ENCODE measurements around the gene SPP1. TPM values are rescaled to one million over a fixed set of nuclear protein-coding genes. Genes with fewer than 3 reads are reported as not detected.

SPP1 gene
- total and polyA plus RNA-seq, 7 donors: 0.69 to 58.7 (median 5.5) TPM

DNA sequence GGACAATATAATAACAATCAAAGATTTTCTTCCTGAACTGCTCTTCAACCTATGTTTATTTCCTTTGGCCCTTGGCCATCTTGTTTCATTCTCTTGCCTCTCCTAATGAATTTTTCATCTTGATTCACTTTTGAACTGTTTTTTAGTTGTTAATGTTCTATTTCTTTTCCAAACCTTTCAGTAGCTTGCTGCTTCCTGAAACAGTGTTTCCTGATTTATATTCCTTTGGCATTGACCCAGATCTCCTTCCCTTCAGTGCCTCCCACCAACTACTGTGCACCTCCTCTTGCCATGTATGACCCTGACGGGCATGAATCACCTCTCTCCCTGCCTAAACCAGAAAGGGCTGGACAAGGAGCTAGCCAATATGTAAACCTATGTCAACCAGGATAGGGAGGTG is 25.6 kb upstream of the SPP1 start:
- H3K27me3 ChIP-seq (ENCODE audit: insufficient read depth in 3 of 3, low read length in 2 of 3): no peaks in the 10 kb centered on the region
- DNase-seq (no peak), ATAC-seq (no peak)
- H3K36me3 ChIP-seq (ENCODE audit: insufficient read depth in 1 of 2, low read depth in 1 of 2): no peaks in the 10 kb centered on the region
- H3K4me3 ChIP-seq: no peak overlapping the region
- no peaks in the 10 kb centered on the region for H3K9me3 ChIP-seq
- H3K4me1 ChIP-seq: no peaks in the 10 kb centered on the region
- WGBS, 3 donors: 26 to 46% (median 27%) methylated on average over 1 of the region's 1 CpG
- TF ChIP-seq, protein P1, sequence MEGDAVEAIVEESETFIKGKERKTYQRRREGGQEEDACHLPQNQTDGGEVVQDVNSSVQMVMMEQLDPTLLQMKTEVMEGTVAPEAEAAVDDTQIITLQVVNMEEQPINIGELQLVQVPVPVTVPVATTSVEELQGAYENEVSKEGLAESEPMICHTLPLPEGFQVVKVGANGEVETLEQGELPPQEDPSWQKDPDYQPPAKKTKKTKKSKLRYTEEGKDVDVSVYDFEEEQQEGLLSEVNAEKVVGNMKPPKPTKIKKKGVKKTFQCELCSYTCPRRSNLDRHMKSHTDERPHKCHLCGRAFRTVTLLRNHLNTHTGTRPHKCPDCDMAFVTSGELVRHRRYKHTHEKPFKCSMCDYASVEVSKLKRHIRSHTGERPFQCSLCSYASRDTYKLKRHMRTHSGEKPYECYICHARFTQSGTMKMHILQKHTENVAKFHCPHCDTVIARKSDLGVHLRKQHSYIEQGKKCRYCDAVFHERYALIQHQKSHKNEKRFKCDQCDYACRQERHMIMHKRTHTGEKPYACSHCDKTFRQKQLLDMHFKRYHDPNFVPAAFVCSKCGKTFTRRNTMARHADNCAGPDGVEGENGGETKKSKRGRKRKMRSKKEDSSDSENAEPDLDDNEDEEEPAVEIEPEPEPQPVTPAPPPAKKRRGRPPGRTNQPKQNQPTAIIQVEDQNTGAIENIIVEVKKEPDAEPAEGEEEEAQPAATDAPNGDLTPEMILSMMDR (IDR thresholded peaks at IDR 0.05): no peak
- no peak overlapping the region for H3K27ac ChIP-seq
- intact Hi-C loops (cut with DNase I): no loop called here

DNA sequence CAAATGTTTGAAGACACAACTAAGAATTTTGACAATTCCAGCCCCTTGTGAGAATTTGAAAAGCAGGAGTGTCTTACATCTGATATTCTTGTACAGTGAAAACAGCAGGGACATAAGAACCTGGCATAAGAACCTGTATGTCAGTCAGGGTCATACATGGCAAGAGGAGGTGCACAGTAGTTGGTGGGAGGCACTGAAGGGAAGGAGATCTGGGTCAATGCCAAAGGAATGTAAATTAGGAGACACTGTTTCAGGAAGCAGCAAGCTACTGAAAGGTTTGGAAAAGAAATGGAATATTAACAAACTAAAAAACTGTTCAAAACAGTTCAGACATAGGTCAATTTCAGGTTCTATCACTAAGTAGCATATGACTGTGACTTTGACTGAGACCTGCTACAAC is 25.0 kb upstream of the SPP1 start:
- no peak for ATAC-seq
- Histone ChIP-seq H3K4me1 (no peaks in the 10 kb centered on the region), H3K36me3 (ENCODE audit: insufficient read depth in 1 of 2, low read depth in 1 of 2) (no peaks in the 10 kb centered on the region), H3K27ac (no peak overlapping the region), H3K4me3 (no peak overlapping the region), H3K27me3 (ENCODE audit: insufficient read depth in 3 of 3, low read length in 2 of 3) (no peaks in the 10 kb centered on the region), H3K9me3 (no peaks in the 10 kb centered on the region)
- no peak for DNase-seq
- intact Hi-C loops (cut with DNase I): no loop called here
- TF ChIP-seq, protein P1 (IDR thresholded peaks at IDR 0.05): no peak

DNA sequence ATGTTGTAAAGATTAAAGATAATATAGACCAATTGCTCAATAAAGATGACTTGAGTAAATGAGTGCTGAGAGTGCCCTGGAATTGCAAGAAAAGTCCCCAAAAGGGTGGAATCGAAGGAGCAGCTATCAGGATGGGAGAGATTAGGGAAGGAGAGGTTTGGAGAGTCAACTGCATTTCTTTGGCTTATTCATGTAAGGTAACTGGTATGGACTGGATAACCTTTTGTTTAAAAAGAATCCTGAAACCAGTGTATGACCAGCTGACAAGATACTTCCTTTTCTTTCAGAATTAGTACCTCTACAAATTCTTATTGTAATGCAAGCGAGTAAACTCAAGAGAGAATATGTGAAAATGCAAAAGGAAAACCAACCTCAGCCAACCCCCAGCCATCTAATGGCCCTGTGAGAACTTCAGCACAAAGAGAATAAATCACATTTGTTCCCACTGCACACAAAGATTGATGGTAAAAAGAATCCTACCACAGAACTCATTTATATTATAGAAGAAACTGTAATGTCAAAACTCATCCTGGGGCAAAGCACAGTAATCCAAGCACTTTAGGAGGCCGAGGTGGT is 24.5 kb upstream of the SPP1 start:
- intact Hi-C loops (cut with DNase I): no loop called here

DNA sequence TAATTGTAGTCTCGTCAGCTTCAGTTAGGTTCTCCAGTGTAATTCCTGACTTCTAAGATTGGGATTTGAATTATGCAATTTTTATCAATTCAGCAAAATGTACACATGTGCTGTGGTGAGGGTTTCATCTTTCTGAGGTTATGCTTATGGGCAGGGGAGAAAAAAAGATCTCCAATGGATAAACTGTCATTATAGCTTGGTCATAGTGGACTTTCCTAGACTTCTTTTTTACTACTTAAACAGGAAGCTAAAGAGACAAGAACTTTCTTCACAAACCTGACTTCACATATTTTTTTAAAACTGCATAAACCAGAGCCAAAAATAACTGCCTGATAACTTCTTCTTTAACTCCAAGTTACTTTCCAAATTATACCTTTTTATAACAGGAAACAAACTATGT is 21.7 kb upstream of the SPP1 start:
- TF ChIP-seq, protein P1 (IDR thresholded peaks at IDR 0.05): no peak

More for the DNA sequence above, 24.5 kb upstream of the SPP1 start:
- Histone ChIP-seq H3K9me3 (no peaks in the 10 kb centered on the region), H3K27ac (no peak overlapping the region), H3K4me3 (no peak overlapping the region), H3K4me1 (no peaks in the 10 kb centered on the region), H3K36me3 (ENCODE audit: insufficient read depth in 1 of 2, low read depth in 1 of 2) (no peaks in the 10 kb centered on the region), H3K27me3 (ENCODE audit: insufficient read depth in 3 of 3, low read length in 2 of 3) (no peaks in the 10 kb centered on the region)
- no peak for DNase-seq
- WGBS, 3 donors: 81 to 85% (median 85%) methylated on average over 3 of the region's 3 CpGs
- ATAC-seq: no peak
- TF ChIP-seq, protein P1 (IDR thresholded peaks at IDR 0.05): no peak

DNA sequence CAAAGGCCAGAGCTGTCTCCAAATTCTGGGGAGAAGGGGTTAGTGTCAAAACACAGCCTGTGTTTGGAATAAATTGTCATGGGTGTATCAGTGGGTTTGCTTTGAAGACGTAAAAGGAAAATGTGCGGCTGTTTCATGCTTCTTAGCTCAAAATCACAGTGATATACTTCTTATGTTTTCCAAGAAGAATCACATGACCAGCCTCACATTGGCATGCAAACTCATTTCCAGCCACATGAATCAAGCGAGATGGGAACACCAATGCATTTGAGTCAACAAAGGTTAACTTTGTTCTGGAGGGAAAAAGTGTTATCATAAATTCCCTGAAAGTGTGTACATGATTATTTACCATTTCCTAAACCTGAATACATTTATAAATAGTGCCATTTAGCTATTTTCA is 19.0 kb upstream of the SPP1 start:
- no peak overlapping the region for H3K4me3 ChIP-seq
- ATAC-seq (no peak), DNase-seq (no peak)
- TF ChIP-seq, protein P1 (IDR thresholded peaks at IDR 0.05): no peak
- no peak overlapping the region for H3K27ac ChIP-seq
- WGBS, 3 donors: 41 to 52% (median 50%) methylated on average over 3 of the region's 3 CpGs
- intact Hi-C loops (cut with DNase I): no loop called here
- H3K4me1 ChIP-seq: no peaks in the 10 kb centered on the region
- H3K36me3 ChIP-seq (ENCODE audit: insufficient read depth in 1 of 2, low read depth in 1 of 2): no peaks in the 10 kb centered on the region
- no peaks in the 10 kb centered on the region for H3K9me3 ChIP-seq
- H3K27me3 ChIP-seq (ENCODE audit: insufficient read depth in 3 of 3, low read length in 2 of 3): no peaks in the 10 kb centered on the region

More for the DNA sequence above, 21.7 kb upstream of the SPP1 start:
- ATAC-seq (no peak), DNase-seq (no peak)
- intact Hi-C loops (cut with DNase I): no loop called here
- Histone ChIP-seq H3K9me3 (no peaks in the 10 kb centered on the region), H3K4me1 (no peaks in the 10 kb centered on the region), H3K36me3 (ENCODE audit: insufficient read depth in 1 of 2, low read depth in 1 of 2) (no peaks in the 10 kb centered on the region), H3K27ac (no peak overlapping the region), H3K4me3 (no peak overlapping the region), H3K27me3 (ENCODE audit: insufficient read depth in 3 of 3, low read length in 2 of 3) (no peaks in the 10 kb centered on the region)
- 67 to 82% (median 77%) methylated on average over 1 of the region's 1 CpG for WGBS, 3 donors
